ENCODE results near the gene AZU1.

- TF ChIP-seq POLR2A (IDR thresholded peaks at IDR 0.05) (no peak), CTCF (IDR thresholded peaks at IDR 0.05) (no peak)
Observed at GRCh38 chr19:844546-844971, 16.9 kb downstream of the AZU1 start.

Measured in thyroid gland (tissue), 4 donors.